Upper lobe of left lung (tissue), 4 donors: ENCODE measurements around the gene ACTRT2.

Experiments
- CTCF ChIP-seq, 6 experiments: fragments of 450-650 bp in 4 of 6; fragments of 200-600 bp in 2 of 6; sonication (generic) in 2 of 6; IDR thresholded peaks; one replicate each; pipeline ENCODE4 v1.5.1; 2016 to 2019; ENCODE audit warnings: antibody characterized with exemption in 6 of 6
- POLR2A ChIP-seq, 4 donors: fragments of 450-650 bp; IDR thresholded peaks; one replicate each; pipeline ENCODE4 v1.5.1; 2016 to 2017; ENCODE audit warnings: antibody characterized with exemption in 4 of 4, mild to moderate bottlenecking in 2 of 4

GRCh38 chr1:3027611-3028371 lies 6.5 kb downstream of the ACTRT2 start:
- TF ChIP-seq CTCF (IDR thresholded peaks at IDR 0.05) (no peak), POLR2A (IDR thresholded peaks at IDR 0.05) (no peak)
